ENCODE data around the gene MAD1L1.

DNA sequence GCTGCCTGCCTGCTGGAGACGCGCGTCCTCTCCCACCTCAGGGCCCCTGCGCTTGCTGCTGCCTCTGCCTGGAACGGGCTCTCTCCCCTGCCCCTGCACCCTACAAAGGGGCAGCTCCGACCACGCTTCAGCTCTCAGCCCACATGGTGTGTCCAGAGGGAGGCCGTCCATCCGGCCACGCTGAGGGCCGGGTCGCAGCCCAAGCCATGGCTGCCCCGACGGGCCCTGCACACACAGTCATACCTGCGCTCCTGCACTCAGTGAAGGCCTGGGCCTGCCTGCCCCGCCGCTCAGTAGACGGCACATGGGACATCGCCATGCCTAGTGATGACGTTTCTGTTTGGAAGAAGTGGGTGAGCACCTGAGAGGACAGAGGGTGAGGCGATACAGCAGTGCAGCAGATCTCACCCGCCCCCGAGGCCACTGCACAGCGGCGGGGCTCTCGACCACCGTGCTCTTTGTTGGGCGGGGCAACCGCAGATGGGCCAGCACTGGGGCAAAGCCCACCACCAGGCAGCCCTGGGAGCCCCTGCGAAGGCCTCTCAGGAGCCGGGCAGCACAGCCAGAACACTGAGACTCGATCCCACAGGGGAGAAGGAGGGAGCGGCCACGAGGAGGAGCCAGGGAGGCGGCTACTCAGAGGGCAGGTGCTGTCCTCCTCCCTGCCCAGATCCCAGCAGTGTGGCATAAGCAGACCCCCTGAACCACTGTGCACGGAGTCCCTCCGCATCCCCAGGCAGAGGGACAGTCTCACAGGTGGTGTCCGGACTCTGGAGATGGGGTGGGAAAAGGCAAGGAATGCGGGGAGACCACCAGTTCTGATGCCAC, 129.5 kb downstream of the MAD1L1 start:
- TF ChIP-seq POLR2AphosphoS5 (IDR thresholded peaks at IDR 0.05; ENCODE audit: borderline replicate concordance, low read depth, low read length) (no peak), EZH2 (IDR thresholded peaks at IDR 0.05) (no peak)
